Measurements from ENCODE around the gene TTC12.

The TTC12 gene

DNA sequence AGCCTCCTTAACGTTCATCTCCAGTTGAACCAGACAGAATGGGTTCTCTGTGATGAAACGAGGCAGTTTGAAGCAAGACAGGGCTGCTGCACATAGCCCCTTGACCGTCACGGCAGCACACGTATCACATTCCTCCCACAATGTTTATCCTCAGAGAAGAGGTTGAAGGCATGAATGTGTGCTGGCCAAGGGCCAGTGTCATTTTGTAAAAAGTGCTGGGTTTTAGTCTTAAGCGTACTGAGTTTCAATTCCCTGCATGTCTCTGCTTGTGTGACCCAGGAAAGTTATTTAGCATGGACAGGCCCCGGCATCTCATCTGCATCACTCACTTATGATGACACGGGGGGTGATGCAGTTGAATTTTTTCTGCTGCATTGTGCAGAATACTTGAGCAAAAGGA is 31.6 kb downstream of the TTC12 start:
- DNase-seq (ENCODE audit: low read depth): no peak
- TF ChIP-seq, protein P1, sequence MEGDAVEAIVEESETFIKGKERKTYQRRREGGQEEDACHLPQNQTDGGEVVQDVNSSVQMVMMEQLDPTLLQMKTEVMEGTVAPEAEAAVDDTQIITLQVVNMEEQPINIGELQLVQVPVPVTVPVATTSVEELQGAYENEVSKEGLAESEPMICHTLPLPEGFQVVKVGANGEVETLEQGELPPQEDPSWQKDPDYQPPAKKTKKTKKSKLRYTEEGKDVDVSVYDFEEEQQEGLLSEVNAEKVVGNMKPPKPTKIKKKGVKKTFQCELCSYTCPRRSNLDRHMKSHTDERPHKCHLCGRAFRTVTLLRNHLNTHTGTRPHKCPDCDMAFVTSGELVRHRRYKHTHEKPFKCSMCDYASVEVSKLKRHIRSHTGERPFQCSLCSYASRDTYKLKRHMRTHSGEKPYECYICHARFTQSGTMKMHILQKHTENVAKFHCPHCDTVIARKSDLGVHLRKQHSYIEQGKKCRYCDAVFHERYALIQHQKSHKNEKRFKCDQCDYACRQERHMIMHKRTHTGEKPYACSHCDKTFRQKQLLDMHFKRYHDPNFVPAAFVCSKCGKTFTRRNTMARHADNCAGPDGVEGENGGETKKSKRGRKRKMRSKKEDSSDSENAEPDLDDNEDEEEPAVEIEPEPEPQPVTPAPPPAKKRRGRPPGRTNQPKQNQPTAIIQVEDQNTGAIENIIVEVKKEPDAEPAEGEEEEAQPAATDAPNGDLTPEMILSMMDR (conservative IDR thresholded peaks at IDR 0.05; ENCODE audit: control insufficient read depth, insufficient read depth, low read depth, low read length): no peak
- no peak overlapping the region for H3K4me3 ChIP-seq (ENCODE audit: control insufficient read depth, low read depth, low read length)

DNA sequence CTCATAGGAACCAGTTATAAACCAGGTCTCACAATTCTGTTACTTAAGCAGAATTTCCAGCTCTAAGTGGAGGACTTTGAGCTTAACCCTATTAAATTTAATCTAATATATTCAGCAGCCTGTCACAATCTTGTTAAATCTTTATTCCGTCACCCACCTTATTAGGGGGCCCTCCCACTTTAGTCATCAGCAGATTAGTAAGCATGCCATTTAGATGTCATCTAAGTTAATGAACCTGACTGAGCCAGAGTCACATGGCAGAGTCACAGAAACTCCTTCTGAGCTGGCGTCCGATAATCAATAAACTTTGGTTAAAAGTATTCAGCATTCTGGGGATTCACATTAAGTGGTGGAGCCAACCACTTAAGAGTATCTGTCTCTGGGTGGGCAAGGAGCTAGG is 35.1 kb downstream of the TTC12 start:
- no peak overlapping the region for H3K4me3 ChIP-seq (ENCODE audit: control insufficient read depth, low read depth, low read length)
- TF ChIP-seq, protein P1 (conservative IDR thresholded peaks at IDR 0.05; ENCODE audit: control insufficient read depth, insufficient read depth, low read depth, low read length): no peak
- DNase-seq (ENCODE audit: low read depth): no peak

DNA sequence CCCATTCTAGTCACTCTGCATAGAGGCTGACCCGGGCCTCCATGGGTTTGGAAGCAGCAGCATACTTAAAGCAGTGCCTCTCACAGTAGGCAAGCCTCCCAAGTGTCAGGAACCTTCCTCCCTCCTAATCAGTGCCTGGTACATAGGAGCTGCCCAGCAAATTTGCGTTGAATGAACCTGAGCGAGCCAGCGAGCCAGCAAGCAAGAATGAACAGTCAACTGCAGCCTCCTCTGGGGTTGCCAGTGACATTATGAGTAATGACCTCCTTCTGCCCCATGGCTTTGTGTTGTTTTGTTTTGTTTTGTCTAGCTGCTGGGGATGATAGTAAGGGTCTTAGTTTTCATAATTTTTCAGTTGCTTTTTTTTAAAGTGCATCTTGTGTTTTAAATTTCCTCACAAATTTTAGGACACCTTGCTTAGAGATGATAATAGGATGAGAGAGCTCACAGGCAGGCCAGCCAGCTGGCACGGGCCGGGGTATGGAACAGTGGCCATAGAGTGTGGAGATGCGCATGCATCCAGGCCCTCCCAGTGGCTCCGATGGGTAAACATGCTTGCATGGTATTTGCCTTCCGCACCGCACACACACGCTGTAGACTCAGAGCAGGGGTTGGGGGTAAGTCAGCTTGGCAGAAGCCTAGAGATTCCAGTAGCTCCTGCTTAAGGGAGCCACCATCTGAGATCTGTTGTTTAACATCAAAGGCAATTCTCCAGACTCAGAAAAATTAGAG is 36.1 kb downstream of the TTC12 start:
- no peak overlapping the region for H3K4me3 ChIP-seq (ENCODE audit: control insufficient read depth, low read depth, low read length)
- TF ChIP-seq, protein P1 (conservative IDR thresholded peaks at IDR 0.05; ENCODE audit: control insufficient read depth, insufficient read depth, low read depth, low read length): no peak
- no peak for DNase-seq (ENCODE audit: low read depth)

DNA sequence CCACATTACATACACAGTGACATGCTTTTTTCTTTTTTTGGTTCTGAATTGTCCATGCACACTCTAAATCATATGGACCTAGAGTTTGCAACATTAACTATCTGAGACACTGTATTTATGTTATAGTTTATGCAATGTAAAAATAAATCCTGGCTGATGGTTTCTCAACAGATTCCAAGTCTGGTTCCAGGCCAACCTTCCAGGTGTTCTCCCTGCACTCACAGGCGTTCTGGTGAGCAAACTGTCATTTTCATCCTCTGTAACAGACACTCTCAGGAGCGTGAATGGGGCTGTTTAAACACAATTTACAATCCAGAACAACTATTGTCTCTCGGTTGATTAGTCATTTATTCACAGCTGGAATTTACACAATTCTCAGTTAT is 36.7 kb downstream of the TTC12 start:
- DNase-seq (ENCODE audit: low read depth): no peak
- TF ChIP-seq, protein P1 (conservative IDR thresholded peaks at IDR 0.05; ENCODE audit: control insufficient read depth, insufficient read depth, low read depth, low read length): no peak
- H3K4me3 ChIP-seq (ENCODE audit: control insufficient read depth, low read depth, low read length): no peak overlapping the region

DNA sequence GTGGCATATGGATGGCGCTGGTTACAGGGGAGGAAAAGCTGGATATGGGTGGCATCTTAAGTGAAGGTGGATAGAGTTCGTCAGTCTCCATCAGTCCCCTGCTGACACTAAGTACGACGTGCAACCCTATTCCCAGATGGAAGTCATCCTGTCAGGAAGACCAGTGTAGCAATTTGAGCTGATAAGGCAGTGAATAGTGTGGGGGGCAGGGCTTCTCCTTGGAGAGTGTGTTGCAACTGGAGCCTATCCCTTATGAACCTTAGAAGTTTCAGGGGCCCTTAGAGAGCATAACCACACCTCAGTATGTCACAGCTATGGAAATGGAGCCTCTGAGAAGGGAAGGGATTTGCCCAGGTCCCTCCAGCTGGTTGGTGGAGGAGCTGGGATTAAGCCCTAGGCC is 37.1 kb downstream of the TTC12 start:
- TF ChIP-seq, protein P1 (conservative IDR thresholded peaks at IDR 0.05; ENCODE audit: control insufficient read depth, insufficient read depth, low read depth, low read length): no peak
- no peak overlapping the region for H3K4me3 ChIP-seq (ENCODE audit: control insufficient read depth, low read depth, low read length)
- no peak for DNase-seq (ENCODE audit: low read depth)

DNA sequence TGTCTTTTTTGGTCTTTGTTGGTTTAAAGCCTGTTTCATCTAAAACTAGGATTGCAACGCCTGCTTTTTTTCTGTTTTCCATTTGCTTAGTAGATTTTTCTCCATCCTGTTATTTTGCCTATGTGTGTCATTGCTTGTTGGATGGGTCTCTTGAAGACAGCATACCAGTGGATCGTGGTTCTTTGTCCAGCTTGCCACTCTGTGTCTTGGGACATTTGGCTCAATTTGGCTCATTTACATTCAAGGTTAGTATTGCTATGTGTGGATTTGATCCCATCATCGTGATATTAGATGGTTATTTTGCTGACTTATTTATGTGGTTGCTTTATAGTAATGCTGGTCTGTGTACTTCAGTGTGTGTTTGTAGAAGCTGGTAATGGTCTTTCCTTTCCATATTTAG is 41.8 kb downstream of the TTC12 start:
- TF ChIP-seq, protein P1 (conservative IDR thresholded peaks at IDR 0.05; ENCODE audit: control insufficient read depth, insufficient read depth, low read depth, low read length): no peak
- DNase-seq (ENCODE audit: low read depth): no peak
- no peak overlapping the region for H3K4me3 ChIP-seq (ENCODE audit: control insufficient read depth, low read depth, low read length)

DNA sequence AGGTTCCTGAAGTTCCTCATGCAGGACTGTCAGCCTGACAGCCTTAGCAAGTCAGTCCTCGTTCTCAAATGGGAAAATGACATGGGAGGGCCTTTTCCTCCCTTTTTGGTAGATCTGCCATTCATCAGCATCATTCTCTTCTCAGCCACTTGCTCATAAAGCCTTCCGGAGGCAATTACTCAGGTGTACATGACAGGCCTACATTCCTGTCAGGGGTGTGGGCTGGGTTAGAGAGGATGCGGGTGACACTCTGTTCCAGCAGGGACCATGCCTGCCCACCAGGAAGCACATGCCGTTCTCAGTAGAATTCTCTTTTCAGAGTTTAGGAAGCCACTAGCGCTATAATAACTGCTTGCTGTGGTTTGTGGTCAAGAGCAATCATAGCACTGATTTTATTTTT is 49.0 kb downstream of the TTC12 start:
- TF ChIP-seq, protein P1 (conservative IDR thresholded peaks at IDR 0.05; ENCODE audit: control insufficient read depth, insufficient read depth, low read depth, low read length): no peak
- no peak for DNase-seq (ENCODE audit: low read depth)
- H3K4me3 ChIP-seq (ENCODE audit: control insufficient read depth, low read depth, low read length): no peak overlapping the region
